SK-N-SH treated with all-trans-retinoic acid at 6 μM for 48 hours (cell line): ENCODE data around the gene MTCL1.

Experiments used
- ATAC-seq: fragments of 200-7000 bp; cut with Tn5 transposase; 3 replicates; pipeline ENCODE4 v1.9.1; 2020; ENCODE audit warnings: mild to moderate bottlenecking, moderate library complexity
- BACH2 ChIP-seq: fragments of 250-450 bp; sonication (Bioruptor Pico); IDR thresholded peaks from 2 replicates; pipeline ENCODE4 v1.9.0; 2021; ENCODE audit warnings: mild to moderate bottlenecking, borderline replicate concordance
- ESRRG ChIP-seq: fragments of 250-450 bp; sonication (Bioruptor Pico); IDR thresholded peaks from 2 replicates; pipeline ENCODE4 v1.6.1; 2021; ENCODE audit warnings: mild to moderate bottlenecking
- GLIS3 ChIP-seq: fragments of 250-450 bp; sonication (Bioruptor Pico); IDR thresholded peaks from 2 replicates; pipeline ENCODE4 v1.5.0; 2020; ENCODE audit warnings: mild to moderate bottlenecking, moderate library complexity
- ISL1 ChIP-seq: fragments of 250-450 bp; sonication (Bioruptor Pico); IDR thresholded peaks from 2 replicates; pipeline ENCODE4 v2.1.2; 2022; ENCODE audit warnings: mild to moderate bottlenecking, moderate library complexity
- OSR1 ChIP-seq: fragments of 250-450 bp; sonication (Bioruptor Pico); IDR thresholded peaks from 2 replicates; pipeline ENCODE4 v1.8.0; 2022; ENCODE audit warnings: moderate library complexity, mild to moderate bottlenecking, inconsistent platforms
- RARB ChIP-seq: fragments of 250-450 bp; sonication (Bioruptor Pico); IDR thresholded peaks from 2 replicates; pipeline ENCODE4 v1.8.0; 2021; ENCODE audit warnings: mild to moderate bottlenecking, moderate library complexity
- SNAI2 ChIP-seq: fragments of 250-450 bp; sonication (Bioruptor Pico); IDR thresholded peaks from 2 replicates; pipeline ENCODE4 v1.5.0; 2020; ENCODE audit warnings: mild to moderate bottlenecking, moderate library complexity
- TOX ChIP-seq: fragments of 250-450 bp; sonication (Bioruptor Pico); IDR thresholded peaks from 2 replicates; pipeline ENCODE4 v1.8.0; 2021; ENCODE audit warnings: mild to moderate bottlenecking, moderate library complexity, borderline replicate concordance
- ZNF70 ChIP-seq: fragments of 450-650 bp; formaldehyde crosslinking; IDR thresholded peaks from 2 replicates; pipeline ENCODE4 v1.5.0; 2020; ENCODE audit warnings: mild to moderate bottlenecking, moderate library complexity
- ZNF8 ChIP-seq: fragments of 450-650 bp; formaldehyde crosslinking; IDR thresholded peaks from 2 replicates; pipeline ENCODE4 v1.5.0; 2020; ENCODE audit warnings: mild to moderate bottlenecking, moderate library complexity
- TF ChIP-seq, protein P1 (sequence below): fragments of 250-450 bp; sonication (Bioruptor Pico); IDR thresholded peaks from 2 replicates; pipeline ENCODE4 v1.8.0; 2021; ENCODE audit warnings: low read depth, mild to moderate bottlenecking, moderate library complexity, borderline replicate concordance
- TF ChIP-seq, protein P2 (sequence below): fragments of 250-450 bp; sonication (Bioruptor Pico); IDR thresholded peaks from 2 replicates; pipeline ENCODE4 v1.5.1; 2020; ENCODE audit warnings: low read depth, mild to moderate bottlenecking, moderate library complexity
- TF ChIP-seq, protein P3 (sequence below): fragments of 250-450 bp; sonication (Bioruptor Pico); IDR thresholded peaks from 2 replicates; pipeline ENCODE4 v1.5.0; 2020; ENCODE audit warnings: mild to moderate bottlenecking, moderate library complexity
- TF ChIP-seq, protein P4 (sequence below): fragments of 250-450 bp; sonication (Bioruptor Pico); IDR thresholded peaks from 2 replicates; pipeline ENCODE4 v1.5.1; 2021; ENCODE audit warnings: mild to moderate bottlenecking, moderate library complexity

The MTCL1 gene

DNA sequence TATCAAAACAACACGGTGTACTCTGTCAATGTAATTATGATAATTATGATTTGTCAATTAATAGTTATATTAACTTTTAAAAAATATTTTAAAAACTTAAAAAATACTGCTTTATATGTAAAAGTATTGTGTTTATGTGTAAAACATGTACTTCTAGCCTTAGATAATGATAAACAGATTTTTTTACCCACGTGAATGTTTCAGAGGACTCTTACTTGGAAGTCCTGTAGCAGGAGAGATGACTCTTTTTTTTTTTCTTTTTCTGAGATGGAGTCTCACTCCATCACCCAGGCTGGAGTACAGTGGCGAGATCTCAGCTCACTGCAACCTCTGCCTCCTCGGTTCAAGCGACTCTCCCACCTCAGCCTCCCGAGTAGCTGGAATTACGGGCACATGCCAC lies 6.2 kb upstream of the MTCL1 start:
- no peak for ATAC-seq
- TF ChIP-seq, protein P1, sequence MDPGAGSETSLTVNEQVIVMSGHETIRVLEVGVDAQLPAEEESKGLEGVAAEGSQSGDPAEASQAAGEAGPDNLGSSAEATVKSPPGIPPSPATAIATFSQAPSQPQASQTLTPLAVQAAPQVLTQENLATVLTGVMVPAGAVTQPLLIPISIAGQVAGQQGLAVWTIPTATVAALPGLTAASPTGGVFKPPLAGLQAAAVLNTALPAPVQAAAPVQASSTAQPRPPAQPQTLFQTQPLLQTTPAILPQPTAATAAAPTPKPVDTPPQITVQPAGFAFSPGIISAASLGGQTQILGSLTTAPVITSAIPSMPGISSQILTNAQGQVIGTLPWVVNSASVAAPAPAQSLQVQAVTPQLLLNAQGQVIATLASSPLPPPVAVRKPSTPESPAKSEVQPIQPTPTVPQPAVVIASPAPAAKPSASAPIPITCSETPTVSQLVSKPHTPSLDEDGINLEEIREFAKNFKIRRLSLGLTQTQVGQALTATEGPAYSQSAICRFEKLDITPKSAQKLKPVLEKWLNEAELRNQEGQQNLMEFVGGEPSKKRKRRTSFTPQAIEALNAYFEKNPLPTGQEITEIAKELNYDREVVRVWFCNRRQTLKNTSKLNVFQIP (CRISPR knock-in tag), result no peak
- TF ChIP-seq, all 23 proteins: peak for 0

DNA sequence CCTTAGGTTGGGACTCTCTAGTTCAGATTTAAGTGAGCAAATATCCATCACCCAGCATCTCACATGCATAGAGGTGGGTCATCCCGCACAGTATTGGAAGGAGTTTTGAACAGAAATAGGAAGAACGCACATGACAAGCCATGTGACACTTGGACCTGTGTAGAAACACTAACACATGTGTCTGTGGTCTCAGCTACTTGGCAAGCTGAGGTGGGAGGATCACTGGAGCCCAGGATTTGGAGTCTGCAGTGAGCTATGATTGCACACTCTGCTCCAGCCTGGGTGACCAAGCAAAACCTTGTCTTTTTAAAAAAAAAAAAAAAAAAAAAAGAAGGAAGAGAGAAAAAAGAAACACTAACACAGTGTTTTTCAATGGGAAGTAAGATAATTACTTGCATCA lies 5.4 kb upstream of the MTCL1 start:
- TF ChIP-seq RARB (CRISPR knock-in tag) (no peak), ZNF8 (CRISPR knock-in tag) (no peak)
- no peak for ATAC-seq

DNA sequence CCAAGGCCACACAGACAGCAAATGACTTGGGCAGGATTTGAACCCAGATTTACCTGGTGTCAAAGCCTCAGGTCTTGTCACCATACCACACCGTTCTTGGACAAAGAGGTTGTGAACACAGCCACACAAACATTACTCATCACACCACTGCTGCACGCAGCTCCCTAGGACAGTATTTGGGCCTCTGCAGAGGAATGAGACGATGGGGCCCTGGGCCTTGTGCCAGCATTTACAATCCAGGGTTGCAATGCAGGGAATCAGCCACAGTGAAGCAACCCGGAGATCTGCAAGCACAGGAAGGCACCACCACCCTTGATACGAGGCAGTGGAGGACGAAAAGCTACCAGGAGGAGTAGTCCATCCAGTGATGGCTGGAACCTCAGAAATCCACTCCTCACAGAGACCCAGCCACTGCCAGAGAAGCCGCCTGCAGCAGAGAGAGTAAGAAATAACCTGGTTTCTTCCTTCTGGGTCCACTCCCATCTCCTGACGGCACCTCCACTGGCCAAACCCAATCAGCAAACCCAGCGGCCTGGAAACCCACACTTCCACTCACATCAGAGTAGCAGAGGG lies 3.7 kb upstream of the MTCL1 start:
- ATAC-seq, result peak; percentile 44
- TF ChIP-seq, protein P2, sequence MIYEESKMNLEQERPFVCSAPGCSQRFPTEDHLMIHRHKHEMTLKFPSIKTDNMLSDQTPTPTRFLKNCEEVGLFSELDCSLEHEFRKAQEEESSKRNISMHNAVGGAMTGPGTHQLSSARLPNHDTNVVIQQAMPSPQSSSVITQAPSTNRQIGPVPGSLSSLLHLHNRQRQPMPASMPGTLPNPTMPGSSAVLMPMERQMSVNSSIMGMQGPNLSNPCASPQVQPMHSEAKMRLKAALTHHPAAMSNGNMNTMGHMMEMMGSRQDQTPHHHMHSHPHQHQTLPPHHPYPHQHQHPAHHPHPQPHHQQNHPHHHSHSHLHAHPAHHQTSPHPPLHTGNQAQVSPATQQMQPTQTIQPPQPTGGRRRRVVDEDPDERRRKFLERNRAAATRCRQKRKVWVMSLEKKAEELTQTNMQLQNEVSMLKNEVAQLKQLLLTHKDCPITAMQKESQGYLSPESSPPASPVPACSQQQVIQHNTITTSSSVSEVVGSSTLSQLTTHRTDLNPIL (CRISPR knock-in tag), result no peak
- TF ChIP-seq, protein P3, sequence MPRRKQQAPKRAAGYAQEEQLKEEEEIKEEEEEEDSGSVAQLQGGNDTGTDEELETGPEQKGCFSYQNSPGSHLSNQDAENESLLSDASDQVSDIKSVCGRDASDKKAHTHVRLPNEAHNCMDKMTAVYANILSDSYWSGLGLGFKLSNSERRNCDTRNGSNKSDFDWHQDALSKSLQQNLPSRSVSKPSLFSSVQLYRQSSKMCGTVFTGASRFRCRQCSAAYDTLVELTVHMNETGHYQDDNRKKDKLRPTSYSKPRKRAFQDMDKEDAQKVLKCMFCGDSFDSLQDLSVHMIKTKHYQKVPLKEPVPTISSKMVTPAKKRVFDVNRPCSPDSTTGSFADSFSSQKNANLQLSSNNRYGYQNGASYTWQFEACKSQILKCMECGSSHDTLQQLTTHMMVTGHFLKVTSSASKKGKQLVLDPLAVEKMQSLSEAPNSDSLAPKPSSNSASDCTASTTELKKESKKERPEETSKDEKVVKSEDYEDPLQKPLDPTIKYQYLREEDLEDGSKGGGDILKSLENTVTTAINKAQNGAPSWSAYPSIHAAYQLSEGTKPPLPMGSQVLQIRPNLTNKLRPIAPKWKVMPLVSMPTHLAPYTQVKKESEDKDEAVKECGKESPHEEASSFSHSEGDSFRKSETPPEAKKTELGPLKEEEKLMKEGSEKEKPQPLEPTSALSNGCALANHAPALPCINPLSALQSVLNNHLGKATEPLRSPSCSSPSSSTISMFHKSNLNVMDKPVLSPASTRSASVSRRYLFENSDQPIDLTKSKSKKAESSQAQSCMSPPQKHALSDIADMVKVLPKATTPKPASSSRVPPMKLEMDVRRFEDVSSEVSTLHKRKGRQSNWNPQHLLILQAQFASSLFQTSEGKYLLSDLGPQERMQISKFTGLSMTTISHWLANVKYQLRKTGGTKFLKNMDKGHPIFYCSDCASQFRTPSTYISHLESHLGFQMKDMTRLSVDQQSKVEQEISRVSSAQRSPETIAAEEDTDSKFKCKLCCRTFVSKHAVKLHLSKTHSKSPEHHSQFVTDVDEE (CRISPR knock-in tag), result no peak
- TF ChIP-seq OSR1, result no peak
- TF ChIP-seq ISL1 (CRISPR knock-in tag), result no peak
- TF ChIP-seq, protein P1 (CRISPR knock-in tag), result no peak
- TF ChIP-seq SNAI2 (CRISPR knock-in tag), result no peak
- TF ChIP-seq ZNF8 (CRISPR knock-in tag), result no peak
- TF ChIP-seq ESRRG, result no peak
- TF ChIP-seq, protein P4, sequence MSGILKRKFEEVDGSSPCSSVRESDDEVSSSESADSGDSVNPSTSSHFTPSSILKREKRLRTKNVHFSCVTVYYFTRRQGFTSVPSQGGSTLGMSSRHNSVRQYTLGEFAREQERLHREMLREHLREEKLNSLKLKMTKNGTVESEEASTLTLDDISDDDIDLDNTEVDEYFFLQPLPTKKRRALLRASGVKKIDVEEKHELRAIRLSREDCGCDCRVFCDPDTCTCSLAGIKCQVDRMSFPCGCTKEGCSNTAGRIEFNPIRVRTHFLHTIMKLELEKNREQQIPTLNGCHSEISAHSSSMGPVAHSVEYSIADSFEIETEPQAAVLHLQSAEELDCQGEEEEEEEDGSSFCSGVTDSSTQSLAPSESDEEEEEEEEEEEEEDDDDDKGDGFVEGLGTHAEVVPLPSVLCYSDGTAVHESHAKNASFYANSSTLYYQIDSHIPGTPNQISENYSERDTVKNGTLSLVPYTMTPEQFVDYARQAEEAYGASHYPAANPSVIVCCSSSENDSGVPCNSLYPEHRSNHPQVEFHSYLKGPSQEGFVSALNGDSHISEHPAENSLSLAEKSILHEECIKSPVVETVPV, result no peak
- no peak for TF ChIP-seq TOX (CRISPR knock-in tag)
- TF ChIP-seq GLIS3, result no peak

DNA sequence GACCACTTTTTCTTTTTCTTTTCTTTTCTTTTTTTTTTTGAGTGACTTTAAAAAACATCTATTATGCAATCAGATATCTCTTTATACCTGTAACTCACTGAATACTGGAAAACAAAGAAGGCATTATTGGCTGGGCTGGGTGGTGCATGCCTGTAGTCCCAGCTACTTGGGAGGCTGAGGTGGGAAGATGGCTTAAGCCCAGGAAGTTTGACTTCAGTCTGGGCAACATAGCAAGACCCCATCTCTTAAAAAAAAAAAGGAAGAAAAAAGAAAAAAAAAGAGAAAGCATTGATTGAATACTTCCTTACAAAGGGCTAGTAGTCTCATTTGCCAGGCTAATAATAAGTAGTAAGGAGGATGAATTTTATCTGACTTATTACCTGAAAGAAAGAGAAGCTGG lies 2.7 kb upstream of the MTCL1 start:
- ATAC-seq, result no peak
- no peak for TF ChIP-seq SNAI2 (CRISPR knock-in tag)
- TF ChIP-seq BACH2 (CRISPR knock-in tag), result no peak
- TF ChIP-seq, protein P4, result no peak
- TF ChIP-seq, protein P1 (CRISPR knock-in tag), result no peak
- TF ChIP-seq ZNF70 (CRISPR knock-in tag), result no peak
- no peak for TF ChIP-seq TOX (CRISPR knock-in tag)
